ENCODE measurements around the gene NUDT19. TPM values are rescaled to one million over a fixed set of nuclear protein-coding genes. Genes with fewer than 3 reads are reported as not detected.
"Not testable (repeated sequence)": the region's sequence is repeated elsewhere in the genome, so short reads cannot be mapped to it uniquely, and the experiment has no call there.

Gene NUDT19
- polyA plus RNA-seq, 3 donors: 3.8 to 5.6 (median 4.6) TPM

DNA sequence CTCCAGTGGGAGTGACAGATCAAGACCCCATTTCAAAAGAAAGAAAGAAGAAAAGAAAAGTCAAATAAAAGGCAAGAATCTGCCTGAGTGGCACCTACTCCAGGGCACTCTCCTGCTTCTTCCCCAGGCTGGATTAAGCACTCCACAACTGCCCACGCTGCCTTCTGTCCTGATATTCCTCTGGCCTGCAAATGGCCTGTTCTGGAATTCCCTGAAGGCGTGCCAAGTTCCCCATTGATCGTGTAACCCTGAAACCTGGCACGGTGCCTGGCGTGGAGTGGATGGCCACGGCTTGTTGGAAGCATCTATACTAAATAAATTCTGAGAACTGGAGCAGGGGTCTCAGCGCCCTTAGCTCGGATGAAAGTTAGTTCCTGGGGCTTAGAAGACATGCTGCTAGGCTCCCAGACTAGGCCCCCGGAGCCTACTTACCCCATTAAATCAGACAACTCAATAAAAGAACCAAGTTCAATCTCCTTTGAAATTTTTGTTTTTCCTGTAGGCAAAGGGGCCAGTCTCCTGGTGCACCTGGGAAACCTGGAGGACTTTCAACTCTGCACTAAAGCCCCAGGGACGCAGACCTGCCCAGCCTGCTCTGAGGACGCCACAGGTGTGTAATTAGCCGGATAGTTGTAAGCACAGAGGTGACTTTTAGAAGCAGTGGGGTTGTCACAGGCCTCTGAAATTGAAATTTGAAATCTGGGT is 38.6 kb upstream of the NUDT19 start:
- Histone ChIP-seq H3K9me3 (replicated peaks in 1 of 2; ENCODE audit: control insufficient read depth in 1 of 2, insufficient read depth in 1 of 2, low read length in 2 of 2) (no peaks in the 10 kb centered on the region), H3K9ac (ENCODE audit: insufficient read depth, low read length, poor library complexity, severe bottlenecking) (no peak overlapping the region), H2AFZ (ENCODE audit: insufficient read depth, low read depth, low read length, poor library complexity, severe bottlenecking) (no peak overlapping the region), H3K4me2 (replicated peaks; ENCODE audit: extremely low read depth, low read length, poor library complexity, severe bottlenecking) (no peak overlapping the region), H4K20me1 (ENCODE audit: insufficient read depth, low read length) (no peaks in the 10 kb centered on the region), H3K27me3 (ENCODE audit: control insufficient read depth in 2 of 2, insufficient read depth in 2 of 2, low read length in 2 of 2) (no peaks in the 10 kb centered on the region), H3K4me3 (replicated peaks in 1 of 3; ENCODE audit: low read depth in 2 of 3, low read length in 3 of 3) (no peak overlapping the region), H3K36me3 (replicated peaks in 1 of 2; ENCODE audit: control insufficient read depth in 1 of 2, insufficient read depth in 2 of 2, low read length in 2 of 2) (peaks cover 55 to 64% of the 10 kb centered on the region in 2 donors), H3K27ac (ENCODE audit: low read depth in 1 of 2, low read length in 2 of 2) (no peak overlapping the region), H3K4me1 (ENCODE audit: control insufficient read depth in 1 of 2, insufficient read depth in 2 of 2, low read length in 2 of 2) (no peaks in the 10 kb centered on the region), H3K79me2 (ENCODE audit: insufficient read depth, low read length) (no peaks in the 10 kb centered on the region)
- H3K4me1 Mint-ChIP-seq: peaks cover 4% of the 10 kb centered on the region
- WGBS (ENCODE audit: insufficient coverage): 70% methylated on average over 8 of the region's 12 CpGs
- TF ChIP-seq, protein P1, sequence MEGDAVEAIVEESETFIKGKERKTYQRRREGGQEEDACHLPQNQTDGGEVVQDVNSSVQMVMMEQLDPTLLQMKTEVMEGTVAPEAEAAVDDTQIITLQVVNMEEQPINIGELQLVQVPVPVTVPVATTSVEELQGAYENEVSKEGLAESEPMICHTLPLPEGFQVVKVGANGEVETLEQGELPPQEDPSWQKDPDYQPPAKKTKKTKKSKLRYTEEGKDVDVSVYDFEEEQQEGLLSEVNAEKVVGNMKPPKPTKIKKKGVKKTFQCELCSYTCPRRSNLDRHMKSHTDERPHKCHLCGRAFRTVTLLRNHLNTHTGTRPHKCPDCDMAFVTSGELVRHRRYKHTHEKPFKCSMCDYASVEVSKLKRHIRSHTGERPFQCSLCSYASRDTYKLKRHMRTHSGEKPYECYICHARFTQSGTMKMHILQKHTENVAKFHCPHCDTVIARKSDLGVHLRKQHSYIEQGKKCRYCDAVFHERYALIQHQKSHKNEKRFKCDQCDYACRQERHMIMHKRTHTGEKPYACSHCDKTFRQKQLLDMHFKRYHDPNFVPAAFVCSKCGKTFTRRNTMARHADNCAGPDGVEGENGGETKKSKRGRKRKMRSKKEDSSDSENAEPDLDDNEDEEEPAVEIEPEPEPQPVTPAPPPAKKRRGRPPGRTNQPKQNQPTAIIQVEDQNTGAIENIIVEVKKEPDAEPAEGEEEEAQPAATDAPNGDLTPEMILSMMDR (IDR thresholded peaks at IDR 0.05): no peak
- no peak overlapping the region for H3K27ac Mint-ChIP-seq
- intact Hi-C loops (cut with micrococcal nuclease): no loop called here
- no peaks in the 10 kb centered on the region for H3K9me3 Mint-ChIP-seq
- peaks cover 51 to 67% of the 10 kb centered on the region in 2 donors for H3K36me3 Mint-ChIP-seq
- H3K4me3 Mint-ChIP-seq: no peak overlapping the region
- no peak for DNase-seq
- H3K27me3 Mint-ChIP-seq (ENCODE audit: low read depth in 3 of 3): peaks cover 0 to 1% (median 0%) of the 10 kb centered on the region in 3 donors

DNA sequence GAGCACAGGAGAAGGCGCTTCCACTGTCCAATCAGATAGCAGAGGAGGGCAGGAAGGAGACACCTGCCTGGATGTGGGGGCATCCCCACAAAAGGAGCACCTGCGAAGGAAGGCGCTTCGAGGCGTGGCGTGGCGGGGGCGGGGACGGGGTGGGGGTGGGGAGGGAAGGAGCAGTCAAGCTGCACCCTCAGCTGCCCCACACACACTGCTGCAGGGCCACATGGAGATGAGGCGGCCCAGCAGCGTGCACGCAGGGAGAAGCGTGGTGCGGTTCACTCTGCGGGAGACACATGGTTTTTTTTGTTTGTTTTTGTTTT is 38.1 kb upstream of the NUDT19 start:
- Mint-ChIP-seq H3K9me3 (no peaks in the 10 kb centered on the region), H3K27me3 (ENCODE audit: low read depth in 3 of 3) (no peaks in the 10 kb centered on the region), H3K27ac (no peak overlapping the region), H3K4me1 (peaks cover 4% of the 10 kb centered on the region), H3K4me3 (no peak overlapping the region), H3K36me3 (peaks cover 51 to 67% of the 10 kb centered on the region in 2 donors)
- no peaks in the 10 kb centered on the region for H3K9me3 ChIP-seq (replicated peaks in 1 of 2; ENCODE audit: control insufficient read depth in 1 of 2, insufficient read depth in 1 of 2, low read length in 2 of 2)
- no peak overlapping the region for H3K4me2 ChIP-seq (replicated peaks; ENCODE audit: extremely low read depth, low read length, poor library complexity, severe bottlenecking)
- no peak for DNase-seq
- no peaks in the 10 kb centered on the region for H3K27me3 ChIP-seq (ENCODE audit: control insufficient read depth in 2 of 2, insufficient read depth in 2 of 2, low read length in 2 of 2)
- H4K20me1 ChIP-seq (ENCODE audit: insufficient read depth, low read length): peaks cover 4% of the 10 kb centered on the region
- peaks cover 56 to 64% of the 10 kb centered on the region in 2 donors for H3K36me3 ChIP-seq (replicated peaks in 1 of 2; ENCODE audit: control insufficient read depth in 1 of 2, insufficient read depth in 2 of 2, low read length in 2 of 2)
- WGBS (ENCODE audit: insufficient coverage): 100% methylated on average over 2 of the region's 15 CpGs
- intact Hi-C loops (cut with micrococcal nuclease): no loop called here
- H3K9ac ChIP-seq (ENCODE audit: insufficient read depth, low read length, poor library complexity, severe bottlenecking): no peak overlapping the region
- TF ChIP-seq, protein P1 (IDR thresholded peaks at IDR 0.05): no peak
- no peak overlapping the region for H3K4me3 ChIP-seq (replicated peaks in 1 of 3; ENCODE audit: low read depth in 2 of 3, low read length in 3 of 3)
- H3K4me1 ChIP-seq (ENCODE audit: control insufficient read depth in 1 of 2, insufficient read depth in 2 of 2, low read length in 2 of 2): no peaks in the 10 kb centered on the region
- no peak overlapping the region for H3K27ac ChIP-seq (ENCODE audit: low read depth in 1 of 2, low read length in 2 of 2)
- H3K79me2 ChIP-seq (ENCODE audit: insufficient read depth, low read length): peaks cover 2% of the 10 kb centered on the region
- no peak overlapping the region for H2AFZ ChIP-seq (ENCODE audit: insufficient read depth, low read depth, low read length, poor library complexity, severe bottlenecking)

DNA sequence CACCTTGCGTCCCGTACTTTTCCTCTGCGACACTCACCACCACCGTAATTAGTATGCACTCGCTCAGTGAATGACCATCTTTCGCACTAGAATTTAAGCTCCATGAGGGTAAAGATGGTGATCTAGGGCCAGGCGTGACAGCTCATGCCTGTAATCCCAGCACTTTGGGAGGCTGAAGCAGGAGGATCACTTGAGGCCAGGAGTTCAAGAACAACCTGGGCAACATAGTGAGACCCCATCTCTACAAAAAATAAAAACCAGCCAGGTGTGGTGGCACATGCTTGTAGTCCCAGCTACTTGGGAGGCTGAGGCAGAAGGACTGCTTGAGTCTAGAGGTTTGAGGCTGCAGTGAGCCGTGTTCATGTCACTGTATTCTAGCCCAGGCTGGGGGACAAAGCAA is 35.2 kb upstream of the NUDT19 start:
- H3K27ac ChIP-seq (ENCODE audit: low read depth in 1 of 2, low read length in 2 of 2); H3K27me3 ChIP-seq (ENCODE audit: control insufficient read depth in 2 of 2, insufficient read depth in 2 of 2, low read length in 2 of 2); H3K4me3 Mint-ChIP-seq; H3K9me3 ChIP-seq (replicated peaks in 1 of 2; ENCODE audit: control insufficient read depth in 1 of 2, insufficient read depth in 1 of 2, low read length in 2 of 2); H3K4me3 ChIP-seq (replicated peaks in 1 of 3; ENCODE audit: low read depth in 2 of 3, low read length in 3 of 3); H3K4me1 ChIP-seq (ENCODE audit: control insufficient read depth in 1 of 2, insufficient read depth in 2 of 2, low read length in 2 of 2); intact Hi-C loops (cut with micrococcal nuclease); DNase-seq; H3K9me3 Mint-ChIP-seq; H2AFZ ChIP-seq (ENCODE audit: insufficient read depth, low read depth, low read length, poor library complexity, severe bottlenecking); H3K4me1 Mint-ChIP-seq; H3K27me3 Mint-ChIP-seq (ENCODE audit: low read depth in 3 of 3); H3K9ac ChIP-seq (ENCODE audit: insufficient read depth, low read length, poor library complexity, severe bottlenecking); H3K4me2 ChIP-seq (replicated peaks; ENCODE audit: extremely low read depth, low read length, poor library complexity, severe bottlenecking): not testable (repeated sequence)
- H3K27ac Mint-ChIP-seq: peak overlapping the region in 1 of 7 donors; percentile 2
- Histone ChIP-seq H3K79me2 (ENCODE audit: insufficient read depth, low read length) (peaks cover 24% of the 10 kb centered on the region), H3K36me3 (replicated peaks in 1 of 2; ENCODE audit: control insufficient read depth in 1 of 2, insufficient read depth in 2 of 2, low read length in 2 of 2) (peaks cover 48 to 50% of the 10 kb centered on the region in 2 donors), H4K20me1 (ENCODE audit: insufficient read depth, low read length) (peaks cover 20% of the 10 kb centered on the region)
- WGBS (ENCODE audit: insufficient coverage): 98% methylated on average over 7 of the region's 8 CpGs
- peaks cover 44 to 60% of the 10 kb centered on the region in 2 donors for H3K36me3 Mint-ChIP-seq
